A549 treated with RU486 at 1 μM for 4 hours (cell line): ENCODE data around the gene USF2. TPM values are rescaled to one million over a fixed set of nuclear protein-coding genes. Genes with fewer than 3 reads are reported as not detected.

Source experiments
- total RNA-seq: library from RNA; stranded (reverse); fragments of 200-300 nt; extraction: Qiagen RNA extraction; gene quantifications from 5 replicates; pipeline ENCODE4 v1.2.3, GENCODE V29; 2022; ENCODE audit warnings: low read depth

Gene USF2, protein sequence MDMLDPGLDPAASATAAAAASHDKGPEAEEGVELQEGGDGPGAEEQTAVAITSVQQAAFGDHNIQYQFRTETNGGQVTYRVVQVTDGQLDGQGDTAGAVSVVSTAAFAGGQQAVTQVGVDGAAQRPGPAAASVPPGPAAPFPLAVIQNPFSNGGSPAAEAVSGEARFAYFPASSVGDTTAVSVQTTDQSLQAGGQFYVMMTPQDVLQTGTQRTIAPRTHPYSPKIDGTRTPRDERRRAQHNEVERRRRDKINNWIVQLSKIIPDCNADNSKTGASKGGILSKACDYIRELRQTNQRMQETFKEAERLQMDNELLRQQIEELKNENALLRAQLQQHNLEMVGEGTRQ
- 129 to 163 TPM (median 162 TPM) in 5 replicates for total RNA-seq

DNA sequence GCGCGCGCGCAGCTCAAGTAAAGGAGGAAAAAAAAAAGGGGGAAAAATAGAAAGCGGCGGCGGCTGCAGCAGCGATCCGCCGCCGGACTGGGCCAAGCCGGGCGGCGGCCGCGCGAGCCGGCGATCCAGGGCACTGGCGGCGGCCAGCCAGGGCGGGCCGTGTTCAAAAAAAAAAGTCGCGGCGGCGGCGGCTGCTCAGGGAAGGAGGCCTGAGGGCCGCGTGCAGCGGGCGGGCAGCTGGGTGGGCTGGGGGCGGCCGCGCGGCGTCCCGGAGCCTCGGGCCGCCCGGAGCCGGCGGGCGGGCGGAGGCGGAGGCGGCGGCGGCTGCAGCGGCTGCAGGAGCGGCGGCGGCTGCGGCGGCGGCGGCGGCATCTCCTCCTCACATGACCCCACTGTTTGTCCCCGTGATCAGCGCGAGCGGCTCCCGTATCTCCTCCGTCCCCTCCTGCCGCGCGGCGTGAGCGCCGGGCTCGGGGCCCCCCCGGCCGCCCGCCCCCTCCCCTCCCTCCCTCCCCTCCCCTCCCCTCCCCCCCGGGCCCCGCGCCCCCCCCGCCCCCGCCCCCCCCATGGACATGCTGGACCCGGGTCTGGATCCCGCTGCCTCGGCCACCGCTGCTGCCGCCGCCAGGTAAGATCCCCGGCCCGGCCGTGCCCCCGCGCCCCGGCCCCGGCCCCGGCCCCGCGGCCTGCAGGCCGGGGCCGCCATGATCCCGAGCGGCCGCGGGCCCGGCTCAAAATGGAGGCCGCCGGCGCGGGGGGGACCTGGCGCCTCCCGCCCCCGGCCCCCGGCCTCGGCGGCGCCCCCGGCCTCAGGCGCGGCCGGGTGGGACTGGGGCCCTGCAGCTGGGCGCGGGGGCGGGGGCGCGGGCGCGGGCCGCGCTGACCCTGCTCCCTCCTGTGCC is at the start of gene USF2:
Gene USF2 (plus strand): TSS at position 427 of the 902 bp plus-strand sequence. CDS start 140 bp downstream, at position 567.

DNA sequence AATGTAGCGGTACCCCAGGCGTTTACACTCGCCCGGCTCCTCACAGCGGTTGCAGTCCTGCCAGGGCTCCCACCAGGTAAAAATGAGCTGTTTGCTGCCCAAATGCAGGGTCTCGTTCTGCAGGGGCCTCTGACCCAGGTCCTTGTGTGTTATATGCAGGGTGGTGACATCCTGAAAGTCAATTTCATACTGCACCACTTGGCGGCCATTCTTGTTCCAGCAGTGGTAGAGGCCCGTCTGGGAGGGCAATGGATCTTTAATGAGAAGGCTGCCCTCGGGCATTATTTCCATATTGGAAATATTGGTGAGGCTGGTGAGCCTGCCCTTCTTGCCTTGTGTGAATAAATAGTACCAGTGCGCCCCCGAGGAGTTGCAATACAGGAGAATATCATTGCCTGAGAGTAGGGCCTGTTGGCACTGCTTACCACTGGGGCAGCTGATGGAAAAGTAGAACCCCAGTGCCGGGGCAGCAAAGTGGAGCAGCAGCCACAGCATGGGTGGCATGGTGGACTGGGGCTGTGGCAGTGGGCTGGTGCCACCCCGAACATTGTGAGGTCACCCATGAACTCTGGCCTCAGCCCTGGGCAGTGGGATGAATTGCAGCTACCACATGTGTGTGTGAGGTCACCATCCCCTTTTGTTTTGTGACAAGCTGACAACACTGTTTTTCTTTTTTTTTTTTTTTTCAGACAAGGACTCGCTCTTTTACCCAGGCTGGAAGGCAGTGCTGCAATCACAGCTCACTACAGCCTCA is 40.4 kb upstream of the USF2 start, which contains the start of gene FAM187B:
Gene FAM187B (minus strand): TSS at position 563 of the 754 bp plus-strand sequence. CDS start 59 bp downstream, at position 504.

DNA sequence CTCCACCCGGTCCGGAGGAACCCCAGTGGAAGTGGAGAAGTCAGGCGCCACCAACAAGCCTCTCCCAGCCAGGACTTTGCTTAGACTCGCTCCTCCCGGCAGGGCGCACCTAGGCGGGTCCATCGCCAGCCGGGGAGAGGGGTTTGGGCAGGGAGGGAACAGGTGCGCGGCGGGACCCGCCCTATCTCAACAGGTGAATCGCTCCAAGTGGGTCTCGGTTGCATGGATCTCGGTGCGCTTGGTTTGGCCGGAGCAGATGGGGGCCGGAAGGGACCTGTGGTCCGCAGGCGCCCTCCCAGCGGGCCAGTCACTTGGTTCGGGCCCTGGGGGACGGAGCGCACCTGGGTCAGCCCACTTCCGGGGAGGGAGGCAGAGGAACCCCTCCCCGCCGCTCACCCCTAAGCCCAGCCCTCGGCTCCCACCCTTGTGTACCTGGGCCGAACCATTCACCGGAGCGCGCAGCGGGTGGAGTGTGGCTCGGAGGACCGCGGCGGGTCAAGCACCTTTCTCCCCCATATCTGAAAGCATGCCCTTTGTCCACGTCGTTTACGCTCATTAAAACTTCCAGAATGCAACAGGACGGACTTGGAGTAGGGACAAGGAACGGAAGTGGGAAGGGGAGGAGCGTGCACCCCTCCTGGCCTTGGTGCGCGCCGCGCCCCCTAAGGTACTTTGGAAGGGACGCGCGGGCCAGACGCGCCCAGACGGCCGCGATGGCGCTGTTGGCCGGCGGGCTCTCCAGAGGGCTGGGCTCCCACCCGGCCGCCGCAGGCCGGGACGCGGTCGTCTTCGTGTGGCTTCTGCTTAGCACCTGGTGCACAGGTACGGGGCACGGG is 20.2 kb upstream of the USF2 start, which contains the start of gene LSR:
Gene LSR (plus strand): TSS at position 693 of the 836 bp plus-strand sequence. CDS start 21 bp downstream, at position 714.

DNA sequence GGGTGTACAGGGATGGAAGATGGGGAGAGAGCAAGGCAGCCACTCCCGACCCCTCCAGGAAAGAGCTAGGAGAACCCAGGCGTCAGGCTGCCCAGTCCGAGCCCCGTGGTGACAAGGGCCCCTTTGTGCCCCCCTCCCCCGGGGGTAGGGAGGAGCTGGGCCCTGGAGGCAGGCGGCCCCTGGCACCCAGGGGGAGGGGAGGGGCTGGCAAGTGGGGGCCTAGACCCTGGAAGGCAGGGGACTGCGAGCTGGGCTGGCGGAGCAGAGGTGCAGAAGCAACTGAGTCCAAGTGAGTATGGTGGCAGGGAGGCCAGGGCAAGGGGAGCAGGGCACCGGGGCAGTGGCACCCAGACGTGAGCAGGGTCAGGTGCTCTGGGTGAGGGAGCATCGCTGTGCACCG is 23.2 kb downstream of the USF2 start, which contains the start of gene MAG:
Gene MAG (plus strand): TSS at position 246 of the 400 bp plus-strand sequence. CDS start 3,248 bp downstream, outside the sequence.

DNA sequence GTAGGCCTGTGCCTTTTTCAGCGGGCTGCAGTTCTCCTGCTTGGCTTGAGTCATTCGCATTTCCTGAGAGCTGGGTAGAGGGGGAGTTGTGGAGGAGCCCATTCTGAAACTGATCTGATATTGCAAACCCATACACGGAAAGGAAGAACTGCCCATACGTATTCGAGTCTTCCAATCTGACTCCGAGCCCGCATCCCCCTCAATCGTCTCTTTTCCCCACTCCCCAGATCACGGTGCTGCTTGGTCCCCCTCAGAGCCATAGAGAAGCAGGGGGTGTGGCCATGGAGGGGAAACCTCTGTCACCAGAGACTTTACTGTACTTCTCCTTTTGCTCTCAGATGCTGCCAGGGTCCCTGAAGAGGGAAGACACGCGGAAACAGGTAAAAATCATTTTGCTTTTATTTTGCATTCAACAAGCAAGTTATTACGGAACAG is 60.1 kb downstream of the USF2 start, which contains the start of gene CD22:
Gene CD22 (plus strand): TSS at position 337 of the 435 bp plus-strand sequence. CDS start 2,854 bp downstream, outside the sequence.

Other genes with a start within 250 kb of the USF2 start
- gene SCN1B, start 238.5 kb upstream of the USF2 start, total RNA-seq, result 9.6 to 19.7 TPM (median 15.9 TPM) in 5 replicates
- gene HPN, start 227.2 kb upstream of the USF2 start, total RNA-seq, result 0.10 to 0.34 TPM (median 0.24 TPM) in 5 replicates
- 0.21 to 0.57 TPM (median 0.28 TPM) in 3 of 5 replicates, not detected in the others for gene FXYD3, start 153.1 kb upstream of the USF2 start, total RNA-seq
- 0.06 to 0.21 TPM (median 0.16 TPM) in 5 replicates for gene LGI4, start 133.9 kb upstream of the USF2 start, total RNA-seq
- gene FXYD1, start 130.1 kb upstream of the USF2 start, total RNA-seq, result 0.37 TPM in 1 of 5 replicates, not detected in the others
- gene FXYD7, start 125.7 kb upstream of the USF2 start, total RNA-seq, result 0.22 to 0.33 TPM (median 0.30 TPM) in 4 of 5 replicates, not detected in the other
- gene FXYD5, start 114.2 kb upstream of the USF2 start, total RNA-seq, result 190 to 236 TPM (median 225 TPM) in 5 replicates
- gene FAM187B, start 40.2 kb upstream of the USF2 start, total RNA-seq, result not detected in 5 replicates
- gene LSR, start 20.0 kb upstream of the USF2 start, total RNA-seq, result 6.4 to 11.6 TPM (median 10.4 TPM) in 5 replicates
- gene HAMP, start 13.6 kb downstream of the USF2 start, total RNA-seq, result 0.31 TPM in 1 of 5 replicates, not detected in the others
- not detected in 5 replicates for gene MAG, start 23.2 kb downstream of the USF2 start, total RNA-seq
- 0.49 to 2.2 TPM (median 0.81 TPM) in 5 replicates for gene CD22, start 60.2 kb downstream of the USF2 start, total RNA-seq
- gene FFAR1, start 78.9 kb downstream of the USF2 start, total RNA-seq, result 0.06 TPM in 1 of 5 replicates, not detected in the others
- not detected in 5 replicates for gene FFAR3, start 89.5 kb downstream of the USF2 start, total RNA-seq
- not detected in 5 replicates for gene GPR42, start 102.1 kb downstream of the USF2 start, total RNA-seq
- gene FFAR2, start 179.3 kb downstream of the USF2 start, total RNA-seq, result not detected in 5 replicates
- gene KRTDAP, start 221.5 kb downstream of the USF2 start, total RNA-seq, result not detected in 5 replicates
- 29.0 to 46.4 TPM (median 36.8 TPM) in 5 replicates for gene DMKN, start 244.7 kb downstream of the USF2 start, total RNA-seq